HG03139 (cell line): ENCODE measurements around the gene UNC119B.

Source experiments
- ATAC-seq: cut with Tn5 transposase; IDR thresholded peaks from one replicate; pipeline ENCODE4 v1.9.1; 2021; ENCODE audit not compliant: unreplicated experiment

Gene UNC119B

GRCh38 chr12:120738252-120739030 is 28.2 kb downstream of the UNC119B start:
- ATAC-seq = no peak

- ATAC-seq = no peak
Measured at GRCh38 chr12:120739031-120739762, 28.9 kb downstream of the UNC119B start.

GRCh38 chr12:120739821-120740613 is 29.8 kb downstream of the UNC119B start:
- no peak for ATAC-seq

GRCh38 chr12:120740871-120741270 is 30.6 kb downstream of the UNC119B start:
- no peak for ATAC-seq

- ATAC-seq = no peak
Measured at GRCh38 chr12:120741476-120742421, 31.5 kb downstream of the UNC119B start.

- ATAC-seq = no peak
Measured at GRCh38 chr12:120744922-120745493, 34.8 kb downstream of the UNC119B start.

GRCh38 chr12:120748242-120748641 is 38.0 kb downstream of the UNC119B start:
- no peak for ATAC-seq

GRCh38 chr12:120749256-120749655 is 39.0 kb downstream of the UNC119B start:
- ATAC-seq = no peak

GRCh38 chr12:120750806-120751205 is 40.5 kb downstream of the UNC119B start:
- no peak for ATAC-seq

GRCh38 chr12:120751389-120751788 is 41.1 kb downstream of the UNC119B start:
- no peak for ATAC-seq

GRCh38 chr12:120754792-120755191 is 44.5 kb downstream of the UNC119B start:
- no peak for ATAC-seq

- ATAC-seq = no peak
Measured at GRCh38 chr12:120755269-120755668, 45.0 kb downstream of the UNC119B start.

- ATAC-seq = no peak
Measured at GRCh38 chr12:120757226-120757742, 47.0 kb downstream of the UNC119B start.

- ATAC-seq = no peak
Measured at GRCh38 chr12:120757949-120758348, 47.7 kb downstream of the UNC119B start.

- ATAC-seq = no peak
Measured at GRCh38 chr12:120758798-120759590, 48.7 kb downstream of the UNC119B start.

GRCh38 chr12:120759591-120760348 is 49.5 kb downstream of the UNC119B start:
- ATAC-seq = no peak

GRCh38 chr12:120760349-120761254 is 50.3 kb downstream of the UNC119B start:
- ATAC-seq = no peak
